Activated CD4-positive, alpha-beta T cell treated with anti-CD3 and anti-CD28 coated beads, Interleukin-2, amount 50 U/mL, for 4 hours (primary cell): Measurements from ENCODE around the gene WNT7B.

Source experiments
- DNase-seq, 2 experiments: peaks; one replicate each; pipeline ENCODE4 v3.0.0-alpha.2; 2020

Gene WNT7B

DNA sequence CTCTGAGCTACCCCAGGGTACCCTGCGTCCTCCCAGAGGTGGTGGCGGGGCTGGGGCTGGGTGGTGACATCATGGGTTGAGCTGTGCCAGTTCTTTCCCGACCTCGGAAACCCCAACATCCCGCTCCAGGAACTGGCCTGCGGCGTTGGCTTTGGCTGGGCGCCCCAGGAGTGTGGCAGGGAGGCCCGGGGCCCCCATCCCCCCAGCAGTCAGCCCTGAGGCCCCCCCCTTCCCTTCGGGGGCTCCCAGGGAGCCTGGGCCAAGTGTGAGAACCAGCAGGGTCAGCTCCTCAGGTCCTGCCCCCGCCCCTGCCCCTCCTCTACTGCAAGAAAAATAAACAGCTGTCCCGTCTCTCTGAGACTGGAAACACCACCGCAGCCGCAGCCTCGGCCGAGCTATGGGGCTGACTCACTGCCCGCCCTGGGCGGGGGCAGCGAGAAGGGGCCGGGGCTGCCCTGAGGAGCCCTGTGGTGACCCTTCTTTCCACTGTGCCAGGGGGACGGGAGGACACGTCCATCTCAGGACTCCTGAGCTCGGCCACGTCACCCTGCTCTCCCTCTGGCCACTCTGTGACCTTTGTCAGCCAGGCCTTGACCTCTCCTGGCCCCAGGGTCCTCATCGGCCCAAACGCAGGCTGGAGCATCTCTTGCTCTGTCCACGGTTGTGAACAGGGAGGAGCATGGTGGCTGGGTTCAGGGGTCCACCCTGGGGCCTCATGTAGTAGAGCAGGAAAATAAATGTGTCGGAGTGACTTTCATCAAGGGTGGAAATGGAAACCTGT, 73.4 kb downstream of the WNT7B start:
- DNase-seq: no peak

GRCh38 chr22:45897736-45898135, 79.2 kb downstream of the WNT7B start:
- no peak for DNase-seq

DNA sequence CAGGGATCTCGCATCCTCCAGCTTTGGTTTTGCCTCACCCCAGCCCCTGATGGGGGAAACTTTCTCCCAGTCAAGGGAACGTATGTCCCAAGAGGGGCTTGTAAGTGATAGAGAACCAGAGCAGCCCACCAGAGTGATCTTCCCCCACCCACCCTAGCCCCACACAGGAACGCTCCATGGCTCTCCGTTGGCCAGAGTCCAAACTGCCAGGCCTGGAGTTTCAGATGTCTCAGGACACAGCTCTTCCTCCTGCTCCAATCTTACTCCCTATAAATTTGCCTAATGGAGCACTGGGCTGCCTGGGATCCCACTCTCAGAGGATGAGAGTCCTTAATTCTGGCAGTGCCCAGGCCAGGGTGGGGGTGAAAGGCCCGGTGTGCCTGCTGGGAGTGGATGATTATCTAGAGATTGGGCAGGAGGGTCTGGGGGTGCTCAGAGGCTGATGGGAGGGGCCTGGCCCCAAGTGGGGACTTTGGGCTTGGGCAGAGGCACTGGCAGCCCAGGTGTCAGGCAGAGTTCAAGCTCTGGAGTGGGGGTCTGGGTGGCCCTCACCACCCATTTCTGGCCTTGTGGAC, 79.9 kb downstream of the WNT7B start:
- DNase-seq: no peak

DNA sequence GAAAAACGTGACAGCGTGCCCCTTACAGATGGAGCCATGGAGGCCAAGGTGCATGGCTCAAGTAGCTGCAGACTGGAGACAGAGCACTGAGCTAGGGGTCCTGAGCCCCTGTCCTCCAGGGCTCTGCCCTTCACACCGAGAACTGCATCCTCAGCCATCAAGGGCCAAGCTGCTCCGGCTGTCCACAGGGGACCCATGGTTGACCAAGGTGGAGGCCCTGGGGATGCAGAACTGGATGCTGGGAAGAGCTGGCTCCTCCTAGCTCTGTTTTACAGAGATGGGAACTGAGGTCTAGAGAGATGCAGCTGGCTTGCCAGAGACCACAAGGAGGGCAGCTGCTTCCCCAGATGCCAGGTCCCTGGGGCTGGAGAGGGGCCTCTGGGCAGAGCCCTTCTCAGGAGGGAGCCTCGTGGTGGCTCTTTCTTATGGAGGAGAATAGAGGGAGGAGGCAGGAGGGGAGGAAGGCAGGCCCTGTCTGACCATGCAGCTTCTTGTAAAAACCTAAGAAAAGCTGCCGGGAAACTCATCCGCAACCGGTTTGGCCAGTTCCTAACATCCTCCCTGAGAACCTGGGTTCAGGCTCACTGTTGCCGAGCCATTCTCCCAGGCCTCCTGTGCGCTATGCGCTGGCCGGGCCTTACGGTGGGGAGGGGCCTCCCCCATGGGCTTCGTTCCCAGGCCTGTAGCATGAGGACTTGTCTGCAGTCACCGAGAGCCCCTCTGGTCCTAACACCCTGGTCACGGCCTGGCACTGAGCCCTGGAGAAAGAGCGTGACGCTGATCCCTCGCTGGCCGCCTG, 80.6 kb downstream of the WNT7B start:
- no peak for DNase-seq

- no peak for DNase-seq
Observed at GRCh38 chr22:45895436-45896152, 81.4 kb downstream of the WNT7B start.

- no peak for DNase-seq
Observed at GRCh38 chr22:45893516-45893915, 83.4 kb downstream of the WNT7B start.

DNA sequence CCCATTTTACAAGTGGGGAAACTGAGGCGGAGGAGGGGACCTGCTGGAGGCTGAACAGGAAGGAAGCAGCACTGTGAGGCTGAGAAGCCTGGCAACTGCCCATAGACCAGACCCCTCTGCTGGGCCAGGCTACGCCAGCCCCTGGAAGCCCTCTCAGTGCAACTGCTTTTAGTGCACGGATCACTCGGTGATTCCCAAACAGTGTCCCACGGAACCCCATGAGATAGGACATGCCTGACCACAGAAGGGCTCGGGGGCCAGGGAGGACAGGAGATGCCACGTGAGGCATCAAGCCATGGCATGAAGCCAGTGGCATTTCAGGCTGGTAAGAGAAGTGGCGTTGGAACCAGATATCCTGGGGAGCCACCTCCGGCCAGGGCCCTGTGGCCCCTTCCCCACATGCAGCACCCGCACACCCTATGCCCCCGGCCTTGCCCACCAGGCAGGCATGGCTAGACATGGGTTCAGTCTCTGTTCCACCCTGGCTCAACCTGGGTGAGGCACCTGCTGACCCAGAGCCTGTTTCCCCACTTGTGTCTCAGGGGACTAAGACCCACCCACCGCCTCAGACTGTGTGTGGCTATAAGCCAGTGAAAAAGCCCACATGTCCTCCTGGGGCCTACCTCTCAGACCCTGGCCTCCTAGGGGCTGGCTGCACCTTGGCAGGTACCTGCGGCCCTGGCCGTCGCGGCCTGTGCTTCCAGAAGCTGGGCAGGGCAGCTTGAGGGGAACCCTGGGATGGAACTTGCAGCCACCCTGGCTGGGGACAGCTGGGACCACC, 84.1 kb downstream of the WNT7B start:
- DNase-seq: no peak

GRCh38 chr22:45891996-45892621, 84.9 kb downstream of the WNT7B start:
- DNase-seq: no peak

DNA sequence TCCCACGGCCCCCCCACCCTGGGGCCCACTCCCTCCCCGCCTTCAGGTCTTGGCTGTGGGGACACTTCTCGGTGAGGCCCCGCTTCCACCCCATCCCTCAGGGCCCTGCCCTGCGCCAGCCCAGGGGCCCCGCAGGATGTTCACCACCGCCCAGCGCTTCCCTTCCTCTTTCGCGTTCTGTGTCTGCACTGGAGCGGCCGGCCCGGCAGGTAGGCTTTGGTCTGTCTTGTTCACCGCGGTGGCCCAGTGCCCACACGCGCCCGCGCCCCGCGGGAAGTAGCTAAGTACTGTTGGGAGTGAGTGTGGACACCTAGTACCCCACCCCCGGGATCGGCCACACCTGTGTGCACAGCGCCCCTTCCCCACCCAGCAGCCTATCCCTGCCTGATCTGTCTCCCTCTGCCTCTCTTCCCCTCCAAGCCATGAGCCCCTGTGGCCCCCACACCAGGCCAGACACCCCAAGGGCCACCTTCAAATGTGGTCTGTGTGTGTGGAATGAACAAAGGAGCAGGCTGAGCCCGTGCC, 85.4 kb downstream of the WNT7B start:
- no peak for DNase-seq

GRCh38 chr22:45891021-45891421, 85.9 kb downstream of the WNT7B start:
- DNase-seq: no peak

- no peak for DNase-seq
Observed at GRCh38 chr22:45890351-45890635, 86.7 kb downstream of the WNT7B start.

DNA sequence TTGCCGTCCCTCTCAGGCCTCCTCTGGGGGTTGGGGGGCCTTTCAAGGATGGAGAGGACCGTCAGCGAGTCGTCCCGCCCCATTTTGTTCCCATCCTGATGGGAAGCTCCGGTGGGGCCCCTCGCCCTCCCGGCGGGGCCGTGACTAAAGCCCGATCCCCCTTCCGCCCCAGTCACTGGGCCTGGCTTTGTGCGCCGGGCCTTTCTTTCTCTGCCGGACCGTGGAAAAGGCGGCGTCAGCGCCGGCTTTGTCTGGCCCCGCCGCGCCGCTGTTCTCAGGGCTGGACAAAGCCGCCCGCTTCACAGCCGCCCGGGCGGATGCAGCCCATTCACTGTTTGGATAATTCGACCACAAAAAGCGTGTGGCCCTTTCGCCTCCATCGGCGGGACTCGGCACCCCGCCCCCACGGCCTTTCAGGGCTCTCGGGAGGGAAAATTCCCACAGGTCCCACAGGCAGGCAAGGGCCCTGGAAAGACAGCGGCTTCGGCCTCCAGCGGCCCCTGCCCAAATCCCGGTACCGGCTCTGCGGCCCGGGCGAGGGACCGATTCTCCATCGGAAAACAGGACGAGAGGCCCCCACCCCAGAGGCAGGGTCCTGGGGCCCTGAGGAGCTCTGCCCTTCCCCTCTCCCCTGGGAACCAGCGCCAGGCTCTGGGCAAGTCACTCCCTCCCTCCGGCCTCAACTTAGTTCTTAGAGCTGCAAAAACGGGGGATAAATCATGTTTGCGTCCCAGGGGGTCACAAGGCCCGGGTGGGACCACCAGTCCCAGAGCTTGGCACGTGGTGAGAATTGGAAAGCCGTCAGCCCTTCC, 87.2 kb downstream of the WNT7B start:
- no peak for DNase-seq

DNA sequence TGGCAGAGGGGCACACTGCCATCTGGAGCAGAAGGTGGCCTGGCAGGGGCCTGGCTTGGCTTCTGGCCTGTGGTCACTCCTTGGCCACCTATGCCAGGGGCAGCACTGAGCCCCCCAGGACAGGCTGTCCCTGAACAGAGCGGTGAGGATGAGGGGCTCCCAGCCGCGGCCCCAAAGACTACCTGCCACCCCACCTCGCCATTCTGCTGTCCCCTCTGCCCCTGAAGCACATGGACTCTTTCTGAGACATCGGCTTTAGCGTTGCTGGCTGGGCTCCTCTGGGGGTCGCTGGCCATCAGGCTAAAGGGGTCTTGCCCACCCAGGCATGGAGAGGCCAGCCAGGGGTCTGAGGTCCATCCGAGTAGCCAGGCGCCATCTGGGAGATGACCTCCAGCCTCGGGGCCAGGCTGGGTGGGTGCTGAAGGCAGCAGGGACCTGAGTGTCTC, 87.8 kb downstream of the WNT7B start:
- DNase-seq: no peak

DNA sequence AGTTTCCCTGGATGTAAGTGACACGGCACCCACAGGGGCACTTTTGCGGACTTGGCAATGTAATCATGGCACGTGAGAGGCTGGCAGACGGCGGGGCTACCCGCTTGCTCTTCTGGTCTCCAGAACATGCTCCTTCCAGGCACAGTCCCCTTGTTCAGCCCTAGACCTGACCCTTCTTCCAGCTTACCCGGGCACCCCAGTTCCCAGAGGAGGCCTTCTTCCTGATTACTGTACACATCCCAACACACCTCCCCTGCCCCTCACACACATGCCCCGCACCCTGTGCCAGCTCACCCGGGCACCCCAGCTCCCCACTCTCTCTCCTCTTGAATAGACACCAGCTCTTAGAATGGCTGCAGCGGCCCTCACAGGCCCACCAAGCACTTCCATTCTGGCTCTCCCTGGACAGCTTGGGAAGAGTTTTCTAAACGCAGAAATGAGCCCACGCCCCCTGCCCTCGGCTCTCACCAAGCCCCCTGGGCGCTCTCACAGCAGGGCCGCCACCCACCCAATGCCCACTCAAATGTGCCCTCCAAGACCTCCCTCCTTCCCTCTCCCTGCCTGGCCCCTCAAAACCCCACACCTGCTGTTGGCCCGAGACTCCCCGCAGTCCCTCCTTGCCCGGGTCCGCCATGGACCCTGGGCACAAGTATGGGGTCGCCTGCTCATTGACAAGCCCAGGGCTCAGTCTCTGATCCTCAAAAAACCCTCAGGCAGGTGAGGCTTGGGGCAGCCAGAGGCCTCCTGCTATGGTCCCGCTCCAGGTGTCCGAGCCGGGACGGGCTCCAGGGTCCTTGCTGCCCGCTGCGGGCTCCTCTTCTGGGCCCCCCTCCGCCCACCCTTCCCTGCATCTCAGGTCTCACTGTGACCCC, 88.5 kb downstream of the WNT7B start:
- no peak for DNase-seq

GRCh38 chr22:45887202-45888131, 89.5 kb downstream of the WNT7B start:
- no peak for DNase-seq

DNA sequence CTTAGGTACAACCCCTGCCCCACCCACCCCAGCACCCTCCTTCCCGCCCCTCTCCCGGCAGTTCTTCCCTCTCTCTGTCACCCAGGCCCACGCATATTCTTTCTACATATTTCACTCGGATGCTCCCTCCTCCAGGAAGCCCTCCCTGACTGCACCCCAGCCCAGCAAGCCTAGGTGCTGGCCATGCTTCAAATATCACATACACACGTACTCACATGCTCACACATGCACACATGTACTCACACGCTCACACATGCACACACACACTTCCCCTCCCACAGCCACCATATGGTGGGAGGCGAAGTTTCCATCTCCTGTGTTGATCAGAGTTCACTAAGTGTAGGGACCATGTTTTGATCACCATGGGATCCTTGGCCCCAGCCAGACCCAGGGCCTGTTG, 90.4 kb downstream of the WNT7B start:
- DNase-seq: no peak

- DNase-seq: no peak
Observed at GRCh38 chr22:45885941-45886395, 91.0 kb downstream of the WNT7B start.

DNA sequence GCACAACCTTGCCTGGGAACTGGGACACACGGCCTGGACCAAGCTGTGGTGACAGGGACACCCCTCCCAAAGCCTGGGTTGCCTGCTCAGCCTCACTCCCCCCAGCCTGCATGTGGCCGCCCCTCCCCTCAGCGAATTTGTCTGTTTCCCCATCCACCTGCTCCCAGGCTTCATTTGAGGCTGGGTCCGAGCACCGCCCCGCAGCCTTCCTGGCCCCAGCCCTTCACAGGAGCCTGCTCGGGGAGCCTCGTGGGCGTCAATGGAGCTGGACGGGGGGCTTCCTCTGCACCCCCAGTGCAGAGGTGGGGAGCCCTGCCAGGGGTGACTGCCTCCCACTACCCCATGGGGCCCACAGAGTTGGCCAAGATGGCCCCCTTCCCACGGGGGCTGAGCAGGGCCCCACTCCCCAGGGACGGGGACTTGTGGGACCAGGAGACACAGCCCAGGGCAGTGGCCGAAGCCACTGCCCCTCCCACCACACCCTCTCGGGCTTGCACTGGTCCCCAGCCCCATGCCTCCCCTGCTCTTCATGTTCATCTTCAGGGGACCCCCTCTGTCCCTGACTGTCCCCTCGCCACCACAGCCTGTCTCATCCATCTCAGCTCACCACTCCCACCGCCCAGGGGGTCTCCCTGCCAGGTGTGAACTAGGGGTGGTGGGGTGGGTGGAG, 91.7 kb downstream of the WNT7B start:
- DNase-seq: no peak
